ENCODE results near the gene TSPOAP1.

TSPOAP1 gene

DNA sequence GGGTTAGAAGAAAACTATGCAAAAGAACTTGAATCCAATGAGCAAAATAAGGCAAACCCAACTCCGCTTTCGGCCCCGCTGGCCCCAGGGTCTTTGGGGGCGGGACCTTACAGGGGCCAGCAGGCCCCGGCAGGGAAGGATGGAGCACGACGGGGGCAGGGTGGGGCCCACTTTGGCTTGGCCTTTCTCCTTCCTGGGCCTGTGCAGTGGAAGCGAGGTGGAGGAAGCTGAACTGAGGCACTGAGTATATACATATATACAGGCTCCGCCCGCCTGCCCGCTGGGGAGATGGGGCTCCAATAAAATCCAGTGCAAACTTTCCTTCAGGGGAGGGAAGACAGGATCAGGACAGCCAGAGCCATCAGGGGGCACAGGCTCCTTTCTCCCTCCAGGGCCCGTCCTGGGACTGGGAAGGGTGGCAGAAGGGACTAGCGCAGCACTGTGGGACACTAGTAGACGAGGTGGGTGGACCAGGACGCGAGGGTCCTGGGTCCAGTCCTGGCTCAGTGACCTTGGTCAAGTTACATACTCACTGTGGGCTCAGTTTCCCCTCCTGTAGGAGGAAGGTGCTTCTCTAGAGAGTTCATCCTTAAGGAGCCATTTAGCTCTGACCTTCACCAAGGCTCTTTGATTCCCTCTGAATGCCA, 27.0 kb downstream of the TSPOAP1 start:
- no peak for DNase-seq

DNA sequence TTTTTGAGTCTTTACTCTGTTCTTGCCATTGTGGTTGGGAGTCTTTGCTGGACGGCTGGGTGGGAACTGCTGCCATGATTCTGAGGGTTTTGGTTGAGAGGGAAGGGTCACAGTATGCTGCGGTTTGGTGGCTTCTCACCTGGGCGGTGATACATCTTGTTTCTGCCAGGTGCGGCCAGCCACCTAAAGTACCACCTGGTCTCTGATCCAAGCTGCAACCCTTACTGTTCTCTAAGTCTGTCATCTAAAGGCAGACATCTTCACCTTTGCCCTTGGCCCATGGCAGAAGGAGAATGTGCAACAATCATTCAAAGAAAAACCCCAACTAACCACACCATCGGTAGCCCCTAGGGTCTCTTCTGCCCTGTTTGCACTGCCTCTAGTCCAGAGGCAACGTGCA, 28.3 kb downstream of the TSPOAP1 start:
- DNase-seq = no peak

DNA sequence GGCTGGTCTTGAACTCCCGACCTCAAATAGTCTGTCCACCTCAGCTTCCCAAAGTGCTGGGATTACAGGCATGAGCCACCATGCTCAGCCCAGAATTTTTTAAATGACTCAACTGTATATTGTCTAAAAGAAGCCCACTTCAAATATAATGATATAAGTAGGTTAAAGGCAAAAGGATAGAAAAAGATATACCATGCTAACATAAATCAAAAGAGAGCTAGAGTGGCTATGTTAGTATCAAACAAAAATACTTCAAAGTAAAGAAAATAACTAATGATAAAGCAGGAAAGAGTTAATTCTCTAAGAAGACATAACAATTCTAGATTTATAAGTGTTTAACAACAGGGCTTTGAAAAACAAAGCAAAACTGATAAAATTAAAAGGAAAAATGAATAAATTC, 34.6 kb downstream of the TSPOAP1 start:
- no peak for DNase-seq

DNA sequence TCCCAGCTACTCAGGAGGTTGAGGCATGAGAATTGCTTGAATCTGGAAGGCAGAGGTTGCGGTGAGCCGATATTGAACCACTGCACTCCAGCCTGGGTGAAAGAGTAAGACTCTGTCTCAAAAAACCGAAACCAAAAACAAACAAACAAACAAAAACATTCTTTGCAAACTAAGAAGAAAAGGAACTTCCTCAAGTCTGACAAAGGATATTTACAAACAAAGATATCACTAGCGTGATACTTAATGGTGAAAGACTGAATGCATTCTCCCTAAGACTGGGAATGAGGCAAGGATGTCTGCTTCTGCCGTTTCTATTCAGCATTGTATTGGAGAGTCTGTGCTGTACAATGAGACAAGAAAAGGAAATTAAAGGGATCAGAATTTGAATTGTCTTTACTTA, 37.3 kb downstream of the TSPOAP1 start:
- DNase-seq = no peak

DNA sequence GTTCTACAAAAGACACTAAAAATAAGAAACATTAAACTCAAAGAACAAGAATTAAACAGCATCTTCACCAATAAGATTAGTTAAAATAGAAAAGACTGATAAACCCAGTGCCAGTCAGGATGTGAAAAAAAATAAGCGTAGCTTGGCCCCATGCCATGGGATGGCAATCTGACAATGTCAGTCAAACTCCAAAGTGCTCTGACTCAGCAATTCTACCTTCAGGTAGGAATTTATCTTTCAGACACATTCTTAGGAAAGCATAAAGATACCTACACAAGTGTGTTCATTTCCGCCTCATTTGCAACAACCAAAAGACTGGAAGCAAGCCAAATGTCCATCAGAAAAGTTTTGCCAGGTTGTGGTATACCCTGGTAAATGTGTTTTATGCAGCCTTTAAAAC, 38.7 kb downstream of the TSPOAP1 start:
- no peak for DNase-seq

DNA sequence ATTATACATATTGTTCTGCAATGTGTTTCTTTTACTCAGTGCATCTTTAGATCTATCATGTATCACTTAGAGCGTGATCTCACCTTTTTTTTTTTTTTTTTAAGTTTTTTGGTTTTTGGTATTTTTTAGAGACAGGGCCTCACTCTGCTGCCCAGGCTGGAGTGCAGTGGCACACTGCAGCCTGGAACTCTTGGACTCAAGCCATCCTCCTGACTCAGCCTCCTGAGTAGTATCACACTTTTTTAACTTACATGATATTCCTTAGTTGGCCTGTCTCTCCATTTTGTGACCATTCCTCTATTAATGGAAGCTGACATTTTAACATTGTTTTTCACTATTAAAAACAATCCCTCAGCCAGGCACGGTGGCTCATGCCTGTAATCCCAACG, 43.2 kb downstream of the TSPOAP1 start:
- no peak for DNase-seq

DNA sequence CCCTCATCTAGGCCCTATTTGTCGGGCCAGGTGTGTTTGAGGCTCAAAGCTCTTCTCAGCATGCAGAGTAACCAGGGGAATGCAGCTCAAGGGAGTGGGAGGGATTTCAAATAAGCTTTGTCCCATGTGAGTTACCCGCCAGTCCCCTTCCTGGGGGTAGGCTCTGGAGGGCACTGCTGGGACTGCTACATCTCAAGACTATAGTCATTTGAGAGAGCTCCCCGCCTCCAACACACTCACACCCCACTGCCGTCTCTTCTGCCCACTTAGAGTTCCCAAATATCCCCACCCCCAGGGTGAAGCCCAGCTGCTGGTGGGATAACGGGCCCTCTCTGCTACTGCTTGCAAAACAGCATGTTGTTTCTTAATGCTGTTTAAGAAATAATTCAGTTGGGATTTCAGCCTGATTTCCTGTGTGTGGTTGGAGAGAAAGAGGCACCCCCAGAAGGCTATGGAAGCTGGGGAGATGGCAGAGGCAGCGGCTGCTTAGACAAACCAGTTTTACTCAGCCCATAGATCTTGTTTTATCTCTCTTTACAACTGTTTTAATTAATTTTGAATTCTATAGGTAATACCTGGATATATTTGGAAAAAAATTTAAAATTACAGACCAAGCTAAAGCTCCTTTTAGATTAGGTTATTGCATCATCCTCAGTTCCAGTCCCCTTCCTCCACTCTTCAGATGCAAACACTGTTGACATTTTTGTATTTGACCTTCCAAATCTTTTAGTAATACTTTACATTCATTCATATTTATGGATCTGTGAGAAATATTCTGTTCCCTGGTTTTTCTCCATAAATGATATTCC, 43.8 kb downstream of the TSPOAP1 start:
- DNase-seq = no peak

DNA sequence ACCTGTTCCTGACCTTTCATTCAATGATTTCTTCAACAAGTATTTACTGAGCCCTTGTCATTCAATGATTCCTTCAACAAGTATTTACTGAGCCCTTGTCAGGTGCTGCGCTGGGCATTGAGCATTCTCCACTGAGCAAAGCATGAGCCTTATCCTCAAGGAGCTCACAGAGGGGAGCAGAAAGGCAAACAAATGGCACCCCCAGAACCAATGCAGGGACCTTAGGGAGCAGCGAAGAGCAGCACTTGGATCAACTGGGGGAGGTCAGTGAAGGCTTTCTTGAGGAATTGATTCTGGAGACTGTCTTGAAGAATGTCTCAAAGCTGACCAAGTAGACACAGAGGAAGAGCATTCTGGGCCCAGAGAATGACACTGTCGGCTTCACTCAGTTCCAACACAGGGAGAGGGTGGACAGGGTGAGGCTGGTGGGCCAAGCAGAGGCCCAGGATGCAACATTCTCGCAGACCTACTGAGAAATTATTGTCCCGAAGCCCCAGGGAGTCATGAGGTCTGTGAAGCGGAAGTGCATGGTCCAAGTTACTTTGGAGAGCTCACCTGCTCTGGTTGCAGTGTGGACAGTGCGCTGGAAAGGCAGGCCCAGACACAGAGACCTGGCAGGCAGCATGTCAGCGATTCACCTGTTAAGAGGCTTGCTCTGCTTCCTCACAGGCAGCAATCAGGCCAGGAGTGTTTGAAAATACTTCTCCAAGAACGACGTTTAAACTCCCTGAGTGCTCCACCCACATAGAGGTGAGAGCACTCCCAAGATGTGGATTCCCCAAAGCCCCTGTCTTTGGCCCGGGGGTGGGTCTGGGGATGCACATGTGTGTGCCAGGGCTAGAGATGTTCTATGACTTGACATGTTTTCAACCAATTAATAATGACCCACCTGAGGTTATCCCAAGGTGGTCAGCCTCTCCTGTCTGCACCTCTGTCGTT, 44.7 kb downstream of the TSPOAP1 start:
- DNase-seq = no peak

DNA sequence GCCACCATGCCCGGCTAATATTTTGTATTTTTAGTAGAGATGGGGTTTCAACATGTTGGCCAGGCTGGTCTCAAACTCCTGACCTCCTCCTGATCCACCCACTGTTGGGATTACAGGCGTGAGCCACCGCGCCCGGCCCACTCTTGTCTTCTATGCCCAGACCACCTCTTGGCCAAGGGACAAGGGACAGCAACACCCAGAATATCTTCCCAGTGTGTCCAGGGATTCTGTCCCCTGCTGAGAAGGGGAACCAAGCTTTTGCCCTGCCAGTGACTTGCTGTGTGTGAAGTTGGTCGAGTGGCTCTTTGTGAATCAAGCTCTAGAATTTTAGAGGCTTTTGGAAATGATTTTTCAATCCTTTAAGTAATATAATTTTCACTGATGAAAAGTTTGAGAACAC, 46.2 kb downstream of the TSPOAP1 start:
- DNase-seq = no peak

DNA sequence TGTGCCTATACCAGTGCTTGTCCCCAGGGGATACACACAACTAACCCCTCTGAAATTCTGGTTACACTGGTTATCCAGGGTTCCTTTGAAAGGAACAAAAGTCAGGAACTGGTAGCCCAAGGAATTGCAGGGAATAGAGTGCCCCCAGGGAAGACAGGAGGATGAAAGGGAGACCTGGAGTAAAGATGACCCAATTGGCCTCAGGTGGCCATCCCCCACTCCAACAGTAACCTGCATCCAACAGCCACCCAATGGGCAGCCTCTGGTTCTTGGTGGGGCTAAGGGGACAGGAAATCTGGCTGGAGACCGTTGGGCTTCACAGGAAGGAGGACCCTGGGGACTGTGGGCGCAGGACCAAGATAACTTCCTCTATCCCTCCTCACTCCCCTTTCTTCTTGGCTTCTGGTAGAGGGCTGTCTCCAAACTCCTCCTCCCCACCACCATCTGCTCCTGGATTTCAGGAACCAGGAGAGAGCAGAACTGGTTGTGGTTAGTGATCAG, 47.0 kb downstream of the TSPOAP1 start:
- DNase-seq = no peak

DNA sequence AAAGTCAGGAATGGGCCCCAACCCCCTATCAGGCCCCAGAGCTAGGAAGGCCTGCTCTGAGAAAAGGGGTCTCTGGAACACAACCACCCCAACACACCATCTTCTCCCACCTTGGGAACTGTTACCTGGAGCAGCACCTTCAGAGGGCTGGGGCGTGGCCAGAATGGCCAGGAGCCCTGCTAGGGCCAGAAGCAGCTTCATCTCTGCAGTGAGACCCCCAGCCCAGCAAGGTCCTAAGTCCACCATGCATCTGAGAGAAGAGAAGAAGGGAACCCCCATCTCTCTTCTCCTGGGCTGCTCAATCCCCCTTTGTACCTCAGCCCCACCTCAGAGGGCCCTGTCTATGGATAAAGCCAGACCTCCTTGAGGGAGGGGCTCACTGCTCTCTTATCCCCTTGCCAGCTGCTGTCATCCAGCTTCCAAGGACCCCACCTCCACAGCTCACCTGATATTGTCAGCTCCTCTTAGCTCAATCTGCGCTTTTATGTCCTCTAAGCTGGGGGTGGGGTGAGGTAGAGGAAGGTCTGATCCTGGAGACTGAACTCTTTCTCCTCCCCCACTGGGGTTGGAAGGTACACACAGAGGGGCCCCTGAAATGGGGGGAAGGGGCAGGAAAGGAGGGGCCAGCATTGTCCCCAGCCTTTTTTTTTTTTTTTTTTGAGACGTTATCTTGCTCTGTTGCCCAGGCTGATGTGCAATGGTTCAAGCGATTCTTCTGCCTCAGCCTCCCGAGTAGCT, 47.9 kb downstream of the TSPOAP1 start, which contains the start of gene MPO:
Gene MPO (minus strand): TSS at position 456 of the 738 bp plus-strand sequence. CDS start 177 bp downstream, at position 279.
- DNase-seq = no peak

DNA sequence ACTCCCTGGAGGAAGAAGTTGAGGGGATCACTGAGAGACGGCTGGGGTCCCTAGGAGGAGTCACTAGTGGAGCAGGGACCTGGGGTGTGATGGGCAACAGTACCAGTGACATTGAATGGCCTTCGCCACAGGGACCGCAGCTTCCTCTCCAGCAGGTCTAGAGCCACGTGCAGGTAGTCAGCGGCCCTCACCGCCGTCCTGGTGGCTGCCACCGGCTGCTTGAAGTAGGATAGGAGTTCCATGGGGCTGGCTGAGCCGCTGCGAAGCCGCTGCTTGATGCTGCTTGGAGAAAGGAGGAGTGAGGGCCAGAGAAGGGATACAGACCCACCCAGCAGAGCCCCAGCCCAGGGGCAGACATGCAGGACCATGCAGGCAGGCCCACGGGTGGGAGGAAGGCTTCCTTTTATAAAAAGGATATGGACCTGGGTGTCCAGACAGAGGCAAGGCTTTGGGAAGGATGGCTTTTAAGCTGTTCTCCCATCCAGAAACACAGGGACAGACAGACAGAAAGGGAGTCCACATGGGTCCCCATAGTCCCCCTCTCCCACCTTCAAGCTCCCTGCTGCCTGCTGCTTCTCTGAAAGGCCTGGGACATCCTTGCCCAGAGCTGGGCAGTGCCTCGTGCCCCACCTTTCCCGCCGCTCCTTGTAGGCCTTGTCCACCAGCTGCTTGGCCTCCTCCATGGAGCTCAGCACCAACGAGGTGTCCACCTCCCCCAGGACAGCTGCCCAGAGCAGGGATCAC, 48.7 kb downstream of the TSPOAP1 start:
- no peak for DNase-seq

DNA sequence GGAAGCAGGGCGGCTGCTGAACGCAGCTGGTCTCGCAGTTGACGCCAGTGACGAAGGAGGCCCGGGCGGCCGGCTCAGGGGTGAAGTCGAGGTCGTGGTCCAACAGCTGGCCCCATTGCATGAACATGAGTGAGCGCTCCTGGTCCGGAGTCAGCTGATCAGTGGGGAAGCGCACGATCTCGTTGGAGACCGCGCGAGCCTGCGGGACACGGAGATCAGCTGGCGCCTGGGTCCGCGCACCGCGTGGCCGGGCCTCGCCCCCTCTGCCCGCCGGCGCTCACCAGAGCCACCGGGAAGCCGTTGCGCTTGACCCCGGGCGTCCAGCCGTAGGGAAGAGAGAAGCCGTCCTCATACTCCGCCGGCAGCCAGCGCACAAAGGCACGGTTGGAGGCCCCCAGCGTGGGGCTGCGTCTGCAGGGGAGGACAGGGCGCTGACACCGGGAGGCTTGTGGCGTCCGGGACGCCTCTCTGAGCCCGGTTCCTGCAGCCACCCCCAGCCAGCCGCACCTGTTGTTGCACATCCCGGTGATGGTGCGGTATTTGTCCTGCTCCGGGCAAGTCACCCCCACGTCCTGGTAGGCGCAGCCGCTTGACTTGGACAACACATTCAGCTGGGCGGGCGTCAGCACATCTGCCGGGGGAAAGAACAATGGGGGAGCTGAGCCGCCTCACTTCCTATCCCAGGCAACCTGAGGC, 49.4 kb downstream of the TSPOAP1 start:
- DNase-seq = no peak

DNA sequence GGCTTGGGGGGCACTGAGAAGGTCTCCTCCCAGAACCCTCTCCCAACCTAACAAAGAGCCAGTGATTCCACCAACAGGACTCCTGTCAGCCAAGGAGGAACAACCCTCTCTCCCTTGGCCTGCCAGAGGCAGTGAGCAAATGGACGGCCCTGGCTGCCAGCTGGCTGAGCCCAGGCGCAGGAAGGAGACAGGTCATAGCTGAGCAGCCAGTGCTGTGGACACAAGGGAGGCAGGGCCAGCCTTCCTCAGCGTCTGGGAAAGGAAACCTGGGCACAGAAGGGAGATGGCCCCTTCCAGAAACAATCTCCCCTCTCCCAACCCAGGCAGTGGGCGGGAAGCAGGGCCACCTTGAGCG, 50.0 kb downstream of the TSPOAP1 start:
- DNase-seq = no peak

DNA sequence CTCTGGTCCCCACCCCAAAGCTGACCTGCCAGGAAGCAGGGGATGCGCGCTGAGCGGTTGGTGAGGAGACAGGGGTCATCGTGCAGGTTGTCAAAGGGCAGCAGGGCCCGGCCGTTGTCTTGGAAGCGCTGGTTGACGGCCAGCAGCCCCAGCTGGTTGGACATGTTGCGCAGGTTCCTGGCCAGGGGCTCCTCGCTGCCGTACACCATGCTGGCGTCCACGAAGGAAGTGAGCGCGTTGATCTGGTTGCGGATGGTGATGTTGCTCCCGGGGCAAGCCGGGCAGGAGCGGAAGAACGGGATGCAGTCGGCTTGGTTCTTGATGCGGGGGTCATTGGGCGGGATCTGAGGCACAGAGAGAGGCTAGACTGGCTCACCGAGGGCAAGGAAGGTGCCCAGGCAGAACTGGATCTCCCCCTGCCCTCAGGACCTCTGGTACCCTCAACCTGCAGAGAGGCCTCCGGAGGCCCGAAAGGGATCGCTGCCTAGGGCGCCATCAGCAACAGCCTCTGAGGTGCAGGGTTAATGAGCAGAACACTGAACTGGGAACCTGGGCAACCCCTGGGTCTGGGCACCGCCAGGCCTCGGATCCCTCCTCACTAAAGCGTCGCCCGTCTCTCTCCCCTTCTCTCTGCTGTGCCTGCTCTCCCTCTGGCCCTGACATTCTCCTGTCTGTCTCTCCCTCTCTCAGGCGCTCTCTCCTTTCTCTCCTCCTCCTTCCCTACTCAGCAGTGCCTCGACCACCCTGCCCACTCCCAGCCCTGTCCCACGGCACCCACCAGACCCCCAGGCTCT, 50.6 kb downstream of the TSPOAP1 start:
- DNase-seq = no peak

DNA sequence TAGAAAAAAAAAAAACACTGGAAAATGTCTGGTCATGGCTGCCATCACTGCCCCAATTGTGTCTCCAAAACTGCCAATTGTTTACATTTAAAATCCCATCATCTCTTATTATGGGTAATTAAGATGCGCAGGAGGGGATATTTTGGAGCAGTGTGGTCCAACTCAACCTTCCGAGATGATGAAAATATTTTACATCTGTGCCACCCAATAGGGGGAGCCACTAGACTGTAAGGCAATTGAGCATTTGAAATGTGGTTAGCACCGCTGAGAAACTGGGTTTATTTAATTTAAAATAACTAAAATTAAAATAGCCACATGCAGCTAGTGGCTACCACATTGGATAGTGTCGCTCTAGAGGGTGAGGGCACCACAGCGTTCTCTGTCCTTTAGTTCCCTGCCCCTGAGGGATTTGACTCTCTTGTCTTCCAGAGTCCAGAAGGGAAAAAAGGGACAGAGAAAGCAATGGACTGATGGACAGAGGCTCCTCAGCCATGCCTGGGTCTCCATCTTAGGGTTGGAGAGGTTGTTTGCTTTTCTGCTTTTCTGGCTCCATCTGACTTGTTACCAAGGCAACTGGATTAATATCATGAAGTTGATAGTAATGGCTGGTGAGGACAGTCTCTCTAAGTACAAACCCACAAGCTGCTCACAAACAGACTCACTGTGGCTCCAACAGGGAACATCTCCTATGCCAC, 51.3 kb downstream of the TSPOAP1 start:
- no peak for DNase-seq

DNA sequence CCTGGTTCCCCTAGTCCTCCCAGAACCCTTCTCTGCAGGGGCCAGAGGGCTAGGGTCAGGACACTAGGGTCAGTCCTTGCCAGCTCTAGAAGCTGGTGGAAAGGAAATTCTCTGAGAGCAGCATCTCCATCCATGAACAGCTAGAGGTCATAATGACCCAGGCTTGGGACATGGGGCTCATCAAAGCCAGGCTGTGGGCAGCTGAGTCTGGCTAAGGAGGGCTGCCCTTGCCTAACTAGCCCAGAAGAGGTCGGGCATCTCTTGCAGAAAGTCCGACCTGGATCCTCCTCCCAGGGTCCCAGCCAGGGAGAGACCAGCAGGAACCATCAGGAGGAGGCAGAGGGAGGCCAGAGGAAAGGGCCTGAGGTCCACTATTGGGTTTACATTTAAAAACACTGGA, 52.2 kb downstream of the TSPOAP1 start:
- no peak for DNase-seq

DNA sequence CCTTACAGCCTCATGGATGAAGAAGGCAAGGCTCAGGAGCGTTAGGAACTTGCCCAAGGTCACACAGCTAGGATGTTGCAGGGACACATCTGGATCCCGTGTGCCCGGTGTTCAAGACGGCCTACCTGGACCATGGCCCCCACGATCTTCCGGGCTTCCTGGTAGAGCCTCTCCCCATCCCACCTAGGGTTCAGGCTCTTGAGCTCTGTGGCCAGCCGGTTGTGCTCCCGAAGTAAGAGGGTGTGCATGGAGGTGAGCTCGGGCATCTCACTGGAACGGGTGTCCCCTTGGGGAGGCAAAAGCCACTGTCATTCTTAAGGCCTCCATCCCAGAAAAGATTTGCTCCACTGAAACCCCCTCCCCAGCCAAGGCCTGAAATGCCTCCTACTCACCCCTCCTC, 53.2 kb downstream of the TSPOAP1 start:
- no peak for DNase-seq

DNA sequence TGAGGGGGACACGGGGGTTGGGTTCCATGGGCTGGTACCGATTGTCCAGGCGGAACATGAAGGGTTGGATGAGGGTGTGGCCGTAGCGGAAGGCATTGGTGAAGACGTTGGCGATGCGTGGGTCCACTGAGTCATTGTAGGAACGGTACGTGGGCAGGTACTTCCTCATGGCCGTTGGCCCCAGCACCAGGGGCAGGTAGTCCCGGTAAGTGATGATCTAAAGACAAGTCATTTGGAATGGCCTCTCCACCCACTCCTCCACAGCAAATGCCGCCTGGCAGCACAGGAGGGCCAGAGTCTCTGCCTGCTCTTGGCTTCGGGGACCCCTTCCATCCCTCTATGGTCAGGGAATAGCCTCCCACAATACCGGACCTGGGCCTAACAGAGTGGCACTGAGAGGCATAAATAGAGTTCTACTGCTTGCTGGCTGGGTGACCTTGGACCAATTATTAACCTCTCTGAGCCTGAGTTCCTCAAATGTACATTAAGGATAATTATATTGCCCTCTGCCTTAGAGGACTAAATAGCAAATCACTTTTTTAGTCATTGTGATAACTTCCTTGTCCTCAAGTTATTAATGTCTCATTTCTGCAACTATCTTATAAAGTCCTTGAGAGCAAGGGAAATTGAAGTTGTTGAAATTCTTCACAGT, 55.0 kb downstream of the TSPOAP1 start:
- DNase-seq = no peak
